Small intestine (tissue), 7 donors: ENCODE data around the gene ENPP4. TPM values are rescaled to one million over a fixed set of nuclear protein-coding genes. Genes with fewer than 3 reads are reported as not detected.
A peak's percentile ranks its signal among the peaks of the same experiment; 100 is the strongest.

Experiments used
- DNase-seq, 2 donors: peaks; one replicate each; pipeline versions ENCODE4 v3.0.0 to v3.0.0-alpha.2; 2013
- FAIRE-seq: peaks from 2 replicates; lab custom pipeline; 2012; peaks lifted over from hg19 to GRCh38; lab: Jason Lieb, UNC
- H3K27ac ChIP-seq, 3 donors: one replicate each; pipeline ENCODE4 v1.5.1; 2013; ENCODE audit warnings: low read length in 2 of 3, mild to moderate bottlenecking in 2 of 3, control low read depth in 1 of 3, inconsistent platforms in 1 of 3, low read depth in 1 of 3, moderate library complexity in 1 of 3
- H3K27me3 ChIP-seq, 3 donors: one replicate each; pipeline ENCODE4 v1.6.1; 2013; ENCODE audit warnings: low read length in 3 of 3, inconsistent platforms in 1 of 3; ENCODE audit not compliant: control insufficient read depth in 3 of 3, insufficient read depth in 3 of 3
- H3K36me3 ChIP-seq, 3 donors: one replicate each; pipeline ENCODE4 v1.6.1; 2013; ENCODE audit warnings: low read length in 3 of 3, inconsistent platforms in 1 of 3, low read depth in 1 of 3, mild to moderate bottlenecking in 1 of 3, moderate library complexity in 1 of 3; ENCODE audit not compliant: control insufficient read depth in 3 of 3, insufficient read depth in 2 of 3
- H3K4me1 ChIP-seq, 3 donors: one replicate each; pipeline ENCODE4 v1.6.1; 2013; ENCODE audit warnings: low read length in 2 of 3, inconsistent platforms in 1 of 3, low read depth in 1 of 3, mild to moderate bottlenecking in 1 of 3, moderate library complexity in 1 of 3; ENCODE audit not compliant: control insufficient read depth in 3 of 3, insufficient read depth in 2 of 3
- H3K4me3 ChIP-seq, 3 donors: one replicate each; pipeline ENCODE4 v1.5.1; 2013; ENCODE audit warnings: low read length in 3 of 3, control low read depth in 1 of 3, inconsistent platforms in 1 of 3, low read depth in 1 of 3, mild to moderate bottlenecking in 1 of 3, moderate library complexity in 1 of 3
- H3K9me3 ChIP-seq, 2 donors: one replicate each; pipeline ENCODE4 v1.6.1; 2013; ENCODE audit warnings: low read depth in 1 of 2, low read length in 1 of 2; ENCODE audit not compliant: control insufficient read depth in 2 of 2, insufficient read depth in 1 of 2
- WGBS, 3 donors: extraction: QIAGEN DNeasy Blood & Tissue Kit; methylation state at CpG; one replicate each; pipeline ENCODE4 v1.1.7; 2013; 5-methylcytosine and 5-hydroxymethylcytosine counted together
- polyA plus RNA-seq, 4 donors: library from polyadenylated mRNA; stranded (reverse) in 3 of 4; unstranded in 1 of 4; fragments of 200-250 nt in 3 of 4; fragments of 120-200 nt in 1 of 4; gene quantifications; one replicate each; pipeline versions ENCODE4 v1.2.1 to v1.2.3, GENCODE V29; 2013
- donor health status: healthy with polysubstance abuse.
- donor health status: control.
- donor health status: control.
- donor health status: Bipolar disorder and iron deficiency.
- donor health status: healthy.

ENPP4 gene
- polyA plus RNA-seq, 4 donors: 4.0 to 14.4 (median 6.6) TPM

- Histone ChIP-seq H3K9me3 (peaks cover 2 to 17% of the 10 kb centered on the region in 2 donors), H3K4me1 (no peaks in the 10 kb centered on the region), H3K36me3 (no peaks in the 10 kb centered on the region), H3K27me3 (no peaks in the 10 kb centered on the region), H3K4me3 (no peak overlapping the region), H3K27ac (no peak overlapping the region)
- FAIRE-seq (no peak), DNase-seq (no peak)
Measured at GRCh38 chr6:46097366-46097765, 32.4 kb upstream of the ENPP4 start.

- FAIRE-seq (no peak), DNase-seq (peak; percentile 46 to 60)
- H3K9me3 ChIP-seq: peaks cover 2 to 17% of the 10 kb centered on the region in 2 donors
- no peaks in the 10 kb centered on the region for H3K27me3 ChIP-seq
- no peaks in the 10 kb centered on the region for H3K4me1 ChIP-seq
- H3K27ac ChIP-seq: no peak overlapping the region
- H3K4me3 ChIP-seq: no peak overlapping the region
- 15 to 56% (median 43%) methylated on average over 4 of the region's 4 CpGs for WGBS, 3 donors
- H3K36me3 ChIP-seq: no peaks in the 10 kb centered on the region
Measured at GRCh38 chr6:46098678-46099077, 31.1 kb upstream of the ENPP4 start.

- Histone ChIP-seq H3K36me3 (no peaks in the 10 kb centered on the region), H3K27ac (no peak overlapping the region), H3K27me3 (no peaks in the 10 kb centered on the region), H3K4me3 (no peak overlapping the region), H3K9me3 (peaks cover 2 to 10% of the 10 kb centered on the region in 2 donors), H3K4me1 (no peaks in the 10 kb centered on the region)
- FAIRE-seq: no peak
- no peak for DNase-seq
- 25 to 63% (median 38%) methylated on average over 3 of the region's 3 CpGs for whole genome bisulfite sequencing, 3 donors
Measured at GRCh38 chr6:46099952-46100351, 29.8 kb upstream of the ENPP4 start.

- Histone ChIP-seq H3K36me3 (no peaks in the 10 kb centered on the region), H3K27ac (no peak overlapping the region), H3K4me1 (no peaks in the 10 kb centered on the region), H3K27me3 (no peaks in the 10 kb centered on the region), H3K4me3 (no peak overlapping the region), H3K9me3 (peaks cover 0 to 1% of the 10 kb centered on the region in 2 donors)
- FAIRE-seq (no peak), DNase-seq (no peak)
- WGBS, 3 donors: 86 to 90% (median 90%) methylated on average over 3 of the region's 3 CpGs
Measured at GRCh38 chr6:46102123-46102522, 27.7 kb upstream of the ENPP4 start.

GRCh38 chr6:46103441-46104115 is 26.2 kb upstream of the ENPP4 start:
- no peak overlapping the region for H3K27ac ChIP-seq
- FAIRE-seq: no peak

GRCh38 chr6:46104209-46104608 is 25.6 kb upstream of the ENPP4 start:
- FAIRE-seq: no peak
- no peak overlapping the region for H3K4me3 ChIP-seq
- H3K36me3 ChIP-seq: no peaks in the 10 kb centered on the region
- H3K27ac ChIP-seq: no peak overlapping the region
- 71 to 96% (median 77%) methylated on average over 3 of the region's 3 CpGs for WGBS, 3 donors
- H3K4me1 ChIP-seq: no peaks in the 10 kb centered on the region
- peaks cover 1 to 7% of the 10 kb centered on the region in 2 donors for H3K9me3 ChIP-seq
- no peaks in the 10 kb centered on the region for H3K27me3 ChIP-seq
- no peak for DNase-seq

More at GRCh38 chr6:46103441-46104115, 26.2 kb upstream of the ENPP4 start:
- H3K36me3 ChIP-seq: no peaks in the 10 kb centered on the region
- H3K27me3 ChIP-seq: no peaks in the 10 kb centered on the region
- H3K9me3 ChIP-seq: peaks cover 1 to 7% of the 10 kb centered on the region in 2 donors
- H3K4me1 ChIP-seq: no peaks in the 10 kb centered on the region
- no peak for DNase-seq
- H3K4me3 ChIP-seq: no peak overlapping the region

GRCh38 chr6:46105568-46105967 is 24.2 kb upstream of the ENPP4 start:
- H3K27ac ChIP-seq: no peak overlapping the region
- no peaks in the 10 kb centered on the region for H3K27me3 ChIP-seq
- no peak overlapping the region for H3K4me3 ChIP-seq
- no peak for DNase-seq
- no peaks in the 10 kb centered on the region for H3K36me3 ChIP-seq
- H3K4me1 ChIP-seq: no peaks in the 10 kb centered on the region
- H3K9me3 ChIP-seq: peaks cover 1 to 7% of the 10 kb centered on the region in 2 donors
- WGBS, 3 donors: 48 to 94% (median 93%) methylated on average over 1 of the region's 1 CpG
- FAIRE-seq: no peak

- Histone ChIP-seq H3K27ac (no peak overlapping the region), H3K4me3 (no peak overlapping the region), H3K27me3 (no peaks in the 10 kb centered on the region), H3K9me3 (no peaks in the 10 kb centered on the region), H3K36me3 (no peaks in the 10 kb centered on the region), H3K4me1 (no peaks in the 10 kb centered on the region)
- FAIRE-seq (no peak), DNase-seq (peak; percentile 42 to 58)
- 40 to 63% (median 44%) methylated on average over 1 of the region's 1 CpG for WGBS, 3 donors
Measured at GRCh38 chr6:46113370-46113769, 16.4 kb upstream of the ENPP4 start.

- no peaks in the 10 kb centered on the region for H3K9me3 ChIP-seq
- DNase-seq: no peak
- H3K27me3 ChIP-seq: no peaks in the 10 kb centered on the region
- WGBS, 3 donors: 87 to 92% (median 88%) methylated on average over 1 of the region's 1 CpG
- no peak for FAIRE-seq
- no peaks in the 10 kb centered on the region for H3K36me3 ChIP-seq
- no peak overlapping the region for H3K27ac ChIP-seq
- no peaks in the 10 kb centered on the region for H3K4me1 ChIP-seq
- no peak overlapping the region for H3K4me3 ChIP-seq
Measured at GRCh38 chr6:46115634-46116033, 14.2 kb upstream of the ENPP4 start.
